ENCODE results near the gene DLEC1.

DLEC1 gene

GRCh38 chr3:38108649-38109579, 69.9 kb downstream of the DLEC1 start:
- TF ChIP-seq ZFX (IDR thresholded peaks at IDR 0.05), result no peak
- TF ChIP-seq, protein P1, sequence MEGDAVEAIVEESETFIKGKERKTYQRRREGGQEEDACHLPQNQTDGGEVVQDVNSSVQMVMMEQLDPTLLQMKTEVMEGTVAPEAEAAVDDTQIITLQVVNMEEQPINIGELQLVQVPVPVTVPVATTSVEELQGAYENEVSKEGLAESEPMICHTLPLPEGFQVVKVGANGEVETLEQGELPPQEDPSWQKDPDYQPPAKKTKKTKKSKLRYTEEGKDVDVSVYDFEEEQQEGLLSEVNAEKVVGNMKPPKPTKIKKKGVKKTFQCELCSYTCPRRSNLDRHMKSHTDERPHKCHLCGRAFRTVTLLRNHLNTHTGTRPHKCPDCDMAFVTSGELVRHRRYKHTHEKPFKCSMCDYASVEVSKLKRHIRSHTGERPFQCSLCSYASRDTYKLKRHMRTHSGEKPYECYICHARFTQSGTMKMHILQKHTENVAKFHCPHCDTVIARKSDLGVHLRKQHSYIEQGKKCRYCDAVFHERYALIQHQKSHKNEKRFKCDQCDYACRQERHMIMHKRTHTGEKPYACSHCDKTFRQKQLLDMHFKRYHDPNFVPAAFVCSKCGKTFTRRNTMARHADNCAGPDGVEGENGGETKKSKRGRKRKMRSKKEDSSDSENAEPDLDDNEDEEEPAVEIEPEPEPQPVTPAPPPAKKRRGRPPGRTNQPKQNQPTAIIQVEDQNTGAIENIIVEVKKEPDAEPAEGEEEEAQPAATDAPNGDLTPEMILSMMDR (conservative IDR thresholded peaks at IDR 0.05), result no peak
- H3K27ac ChIP-seq, result no peak overlapping the region

GRCh38 chr3:38109580-38110313, 70.7 kb downstream of the DLEC1 start:
- TF ChIP-seq, protein P1 (conservative IDR thresholded peaks at IDR 0.05), result no peak
- no peak for TF ChIP-seq ZFX (IDR thresholded peaks at IDR 0.05)

DNA sequence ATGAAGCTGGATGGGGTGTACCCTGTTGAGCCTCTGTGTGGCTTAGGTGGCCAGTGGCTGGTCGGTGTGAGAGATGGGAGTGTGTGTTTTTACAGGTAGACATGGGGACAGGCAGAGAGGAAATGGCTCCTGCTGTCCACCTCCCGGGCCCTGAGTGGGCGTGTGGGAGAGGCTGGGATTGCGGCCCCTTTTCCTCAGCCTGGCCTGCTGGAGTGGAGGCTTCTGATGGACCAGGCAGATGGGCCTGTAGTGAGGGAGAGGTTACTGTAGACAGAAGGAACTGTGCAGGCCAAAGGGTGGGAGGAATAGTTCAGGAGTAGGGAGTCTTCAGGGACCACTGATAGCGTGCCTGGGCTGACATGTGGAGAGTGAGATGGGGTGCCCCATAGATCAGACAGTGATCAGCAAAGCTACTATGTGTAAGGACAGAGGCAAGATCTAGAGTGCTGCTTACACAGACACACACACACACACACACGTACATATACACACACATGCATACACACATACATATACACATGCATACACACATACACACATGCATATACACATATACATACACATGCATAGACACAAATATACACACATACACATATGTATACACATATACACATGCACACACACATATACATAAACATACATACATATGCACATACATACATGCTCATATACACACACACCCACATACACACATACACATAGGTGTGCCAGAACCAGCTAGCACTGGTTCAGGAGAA, 71.5 kb downstream of the DLEC1 start:
- no peak overlapping the region for H3K27ac ChIP-seq
- TF ChIP-seq, protein P1 (conservative IDR thresholded peaks at IDR 0.05), result no peak
- no peak for TF ChIP-seq ZFX (IDR thresholded peaks at IDR 0.05)

More at GRCh38 chr3:38109580-38110313, 70.7 kb downstream of the DLEC1 start:
- H3K27ac ChIP-seq, result no peak overlapping the region

DNA sequence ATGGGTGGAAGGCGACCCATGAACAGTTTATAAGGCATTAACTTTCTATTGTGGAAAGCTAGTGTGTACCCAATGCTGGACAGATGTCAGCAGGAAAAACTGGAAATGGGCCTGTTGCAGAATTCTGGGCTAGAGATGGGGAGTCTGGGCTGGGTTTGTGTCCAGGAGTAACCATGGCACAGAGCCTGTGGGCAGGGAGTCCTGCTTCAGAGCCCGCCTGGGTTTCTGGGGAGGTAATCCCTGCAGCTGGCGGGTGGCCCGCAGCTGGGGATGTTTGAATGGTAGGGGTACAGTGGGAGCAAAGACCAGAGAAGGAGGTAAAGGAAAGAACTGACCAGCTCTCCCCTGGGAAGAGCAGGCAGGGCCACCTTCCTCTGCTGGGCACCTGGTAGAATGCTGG, 72.2 kb downstream of the DLEC1 start:
- TF ChIP-seq, protein P1 (conservative IDR thresholded peaks at IDR 0.05), result no peak
- TF ChIP-seq ZFX (IDR thresholded peaks at IDR 0.05), result no peak
- no peak overlapping the region for H3K27ac ChIP-seq

DNA sequence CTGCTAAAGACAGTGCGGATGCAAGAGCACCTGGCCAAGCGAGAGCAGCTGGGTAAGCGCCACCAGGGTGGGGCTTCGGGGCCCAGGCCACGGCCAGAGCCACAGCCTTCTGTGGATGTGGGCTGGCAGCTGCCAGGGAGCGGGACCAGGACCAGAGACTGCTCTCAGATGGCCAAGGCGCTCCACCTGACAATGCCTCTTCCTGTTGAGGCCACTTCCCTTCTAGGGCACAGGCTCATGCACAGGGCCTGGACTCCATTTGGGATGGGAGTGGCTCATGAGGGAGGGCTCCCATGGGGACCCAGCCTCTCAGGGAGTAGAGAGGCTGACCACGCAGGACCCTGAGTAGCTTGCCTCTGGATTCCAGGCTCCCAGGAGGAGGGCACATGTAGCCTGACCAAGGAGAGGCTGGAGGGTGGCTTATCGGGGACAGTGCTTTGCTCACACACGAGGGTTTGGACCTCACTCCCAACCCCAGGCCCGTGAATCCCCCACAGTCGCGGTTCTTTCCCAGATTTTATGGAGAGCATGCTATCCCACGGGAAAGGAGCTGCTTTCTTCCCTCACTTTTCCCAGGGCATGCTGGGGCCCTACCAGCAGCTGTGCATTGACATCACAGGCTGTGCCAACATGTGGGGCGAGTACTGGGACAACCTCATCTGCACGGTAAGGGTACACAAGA, 72.8 kb downstream of the DLEC1 start:
- H3K27ac ChIP-seq, result no peak overlapping the region
- TF ChIP-seq, protein P1 (conservative IDR thresholded peaks at IDR 0.05), result no peak
- TF ChIP-seq ZFX (IDR thresholded peaks at IDR 0.05), result no peak

- H3K27ac ChIP-seq, result no peak overlapping the region
- TF ChIP-seq, protein P1 (conservative IDR thresholded peaks at IDR 0.05), result no peak
- no peak for TF ChIP-seq ZFX (IDR thresholded peaks at IDR 0.05)
Measured at GRCh38 chr3:38112378-38112761, 73.4 kb downstream of the DLEC1 start.
